Stimulated activated naive CD8-positive, alpha-beta T cell treated with anti-CD3 and anti-CD28 coated beads, Interleukin-15, amount 100 ng/mL, for 72 hours (primary cell): ENCODE data around the gene TRIM65.
A peak's percentile ranks its signal among the peaks of the same experiment; 100 is the strongest.
"Not testable (repeated sequence)": the region's sequence is repeated elsewhere in the genome, so short reads cannot be mapped to it uniquely, and the experiment has no call there.

Experiments
- ATAC-seq: fragments of 150-1000 bp; cut with Tn5 transposase; 2 replicates; pipeline ENCODE4 v1.10.0; 2021; ENCODE audit warnings: mild to moderate bottlenecking, moderate library complexity
- DNase-seq, 2 donors: peaks; one replicate each; pipeline ENCODE4 v3.0.0; 2021 to 2022
- H3K27ac Mint-ChIP-seq, 2 donors: one replicate each; pipeline ENCODE4 v1.8.0; 2022; ENCODE audit warnings: mild to moderate bottlenecking in 2 of 2, mixed read lengths in 2 of 2, moderate library complexity in 2 of 2
- H3K27me3 Mint-ChIP-seq: one replicate; pipeline ENCODE4 v1.8.0; 2022; ENCODE audit warnings: mixed read lengths
- H3K4me1 Mint-ChIP-seq: one replicate; pipeline ENCODE4 v1.8.0; 2022; ENCODE audit warnings: mild to moderate bottlenecking, mixed read lengths
- H3K4me3 Mint-ChIP-seq, 2 donors: one replicate each; pipeline ENCODE4 v1.8.0; 2022; ENCODE audit warnings: mild to moderate bottlenecking in 2 of 2, mixed read lengths in 2 of 2, moderate library complexity in 1 of 2
- H3K9me3 Mint-ChIP-seq, 2 donors: one replicate each; pipeline ENCODE4 v1.8.0; 2022; ENCODE audit warnings: mixed read lengths in 2 of 2

TRIM65 gene

GRCh38 chr17:75876190-75876937 is 20.4 kb downstream of the TRIM65 start:
- peaks cover 60% of the 10 kb centered on the region for H3K4me1 Mint-ChIP-seq
- ATAC-seq (peak; percentile 72), DNase-seq (peak; percentile 67 to 84)
- H3K27ac Mint-ChIP-seq: peak overlapping the region; percentile 89 to 94
- peaks cover 9% of the 10 kb centered on the region for H3K27me3 Mint-ChIP-seq
- no peaks in the 10 kb centered on the region for H3K9me3 Mint-ChIP-seq
- peak overlapping the region; percentile 92 for H3K4me3 Mint-ChIP-seq

- peak overlapping the region; percentile 89 to 94 for H3K27ac Mint-ChIP-seq
- H3K4me3 Mint-ChIP-seq: peak overlapping the region; percentile 92
- H3K27me3 Mint-ChIP-seq: peaks cover 9% of the 10 kb centered on the region
- ATAC-seq: no peak
- peaks cover 59% of the 10 kb centered on the region for H3K4me1 Mint-ChIP-seq
- H3K9me3 Mint-ChIP-seq: no peaks in the 10 kb centered on the region
- DNase-seq: no peak
Measured at GRCh38 chr17:75875940-75876189, 20.9 kb downstream of the TRIM65 start.

- no peak for ATAC-seq
- no peak for DNase-seq
- H3K27ac Mint-ChIP-seq: peak overlapping the region in 1 of 2 donors; percentile 89
Measured at GRCh38 chr17:75875182-75875939, 21.4 kb downstream of the TRIM65 start.

GRCh38 chr17:75874323-75875181 is 22.2 kb downstream of the TRIM65 start:
- H3K4me1 Mint-ChIP-seq: peaks cover 59% of the 10 kb centered on the region

More at GRCh38 chr17:75875182-75875939, 21.4 kb downstream of the TRIM65 start:
- Mint-ChIP-seq H3K27me3 (peaks cover 5% of the 10 kb centered on the region), H3K4me1 (peaks cover 59% of the 10 kb centered on the region), H3K4me3 (peak overlapping the region; percentile 92), H3K9me3 (no peaks in the 10 kb centered on the region)

GRCh38 chr17:75873587-75874322 is 23.0 kb downstream of the TRIM65 start:
- no peak for ATAC-seq
- Mint-ChIP-seq H3K4me3 (peak overlapping the region in 1 of 2 donors; percentile 21), H3K9me3 (no peaks in the 10 kb centered on the region), H3K27ac (peak overlapping the region in 1 of 2 donors; percentile 73), H3K4me1 (peaks cover 54% of the 10 kb centered on the region), H3K27me3 (no peaks in the 10 kb centered on the region)
- DNase-seq: no peak

More at GRCh38 chr17:75874323-75875181, 22.2 kb downstream of the TRIM65 start:
- Mint-ChIP-seq H3K4me3 (peak overlapping the region in 1 of 2 donors; percentile 21), H3K9me3 (no peaks in the 10 kb centered on the region), H3K27me3 (no peaks in the 10 kb centered on the region), H3K27ac (peak overlapping the region in 1 of 2 donors; percentile 73)
- ATAC-seq (no peak), DNase-seq (no peak)

GRCh38 chr17:75872434-75873351 is 24.1 kb downstream of the TRIM65 start:
- Mint-ChIP-seq H3K4me3 (no peak overlapping the region), H3K4me1 (peaks cover 48% of the 10 kb centered on the region), H3K27me3 (no peaks in the 10 kb centered on the region), H3K27ac (peak overlapping the region; percentile 25 to 78), H3K9me3 (no peaks in the 10 kb centered on the region)
- DNase-seq (no peak), ATAC-seq (no peak)

- H3K4me3 Mint-ChIP-seq, ATAC-seq, H3K9me3 Mint-ChIP-seq, DNase-seq, H3K27ac Mint-ChIP-seq, H3K27me3 Mint-ChIP-seq: not testable (repeated sequence)
- peaks cover 26% of the 10 kb centered on the region for H3K4me1 Mint-ChIP-seq
Measured at GRCh38 chr17:75870228-75870627, 26.5 kb downstream of the TRIM65 start.

GRCh38 chr17:75869282-75870141 is 27.2 kb downstream of the TRIM65 start:
- H3K27ac Mint-ChIP-seq: no peak overlapping the region
- no peaks in the 10 kb centered on the region for H3K27me3 Mint-ChIP-seq
- DNase-seq (no peak), ATAC-seq (no peak)
- H3K9me3 Mint-ChIP-seq: no peaks in the 10 kb centered on the region
- no peak overlapping the region for H3K4me3 Mint-ChIP-seq
- H3K4me1 Mint-ChIP-seq: peaks cover 31% of the 10 kb centered on the region

- H3K27me3 Mint-ChIP-seq, H3K27ac Mint-ChIP-seq, H3K9me3 Mint-ChIP-seq, DNase-seq, H3K4me3 Mint-ChIP-seq, ATAC-seq: not testable (repeated sequence)
- peaks cover 32% of the 10 kb centered on the region for H3K4me1 Mint-ChIP-seq
Measured at GRCh38 chr17:75868730-75869281, 27.9 kb downstream of the TRIM65 start.

- DNase-seq, H3K9me3 Mint-ChIP-seq, H3K27me3 Mint-ChIP-seq, ATAC-seq: not testable (repeated sequence)
- Mint-ChIP-seq H3K27ac (peak overlapping the region; percentile 52 to 59), H3K4me1 (peaks cover 22% of the 10 kb centered on the region), H3K4me3 (peak overlapping the region in 1 of 2 donors; percentile 26)
Measured at GRCh38 chr17:75865404-75866188, 31.2 kb downstream of the TRIM65 start.

GRCh38 chr17:75864887-75865286 is 31.9 kb downstream of the TRIM65 start:
- peak; percentile 58 for ATAC-seq
- DNase-seq, H3K27me3 Mint-ChIP-seq, H3K9me3 Mint-ChIP-seq: not testable (repeated sequence)
- Mint-ChIP-seq H3K4me3 (peak overlapping the region; percentile 22 to 47), H3K27ac (peak overlapping the region in 1 of 2 donors; percentile 65), H3K4me1 (peaks cover 22% of the 10 kb centered on the region)

GRCh38 chr17:75864448-75864871 is 32.3 kb downstream of the TRIM65 start:
- H3K27ac Mint-ChIP-seq: peak overlapping the region in 1 of 2 donors; percentile 65
- peak; percentile 86 for ATAC-seq
- peaks cover 25% of the 10 kb centered on the region for H3K4me1 Mint-ChIP-seq
- H3K9me3 Mint-ChIP-seq: no peaks in the 10 kb centered on the region
- peak in 1 of 2 donors; percentile 60 for DNase-seq
- H3K27me3 Mint-ChIP-seq: no peaks in the 10 kb centered on the region
- peak overlapping the region; percentile 47 to 54 for H3K4me3 Mint-ChIP-seq
